SK-N-SH (cell line): ENCODE measurements around the gene NAT9.

Source experiments
- MAX ChIP-seq: IDR thresholded peaks from 2 replicates; pipeline ENCODE4 v1.4.0; 2012; ENCODE audit warnings: low read depth
- POLR2AphosphoS5 ChIP-seq: IDR thresholded peaks from 2 replicates; pipeline ENCODE4 v1.6.1; 2012; ENCODE audit warnings: low read depth, low read length
- SMC3 ChIP-seq: IDR thresholded peaks from 2 replicates; pipeline ENCODE4 v1.6.1; 2012; ENCODE audit warnings: low read depth, low read length, improper control_type of control experiment

GRCh38 chr17:74732042-74732867 is 43.9 kb downstream of the NAT9 start:
- no peak for TF ChIP-seq POLR2AphosphoS5
- no peak for TF ChIP-seq SMC3
- TF ChIP-seq MAX, result no peak
